ENCODE data around the gene SCLY.
"Not testable (repeated sequence)": the region's sequence is repeated elsewhere in the genome, so short reads cannot be mapped to it uniquely, and the experiment has no call there.

The SCLY gene

DNA sequence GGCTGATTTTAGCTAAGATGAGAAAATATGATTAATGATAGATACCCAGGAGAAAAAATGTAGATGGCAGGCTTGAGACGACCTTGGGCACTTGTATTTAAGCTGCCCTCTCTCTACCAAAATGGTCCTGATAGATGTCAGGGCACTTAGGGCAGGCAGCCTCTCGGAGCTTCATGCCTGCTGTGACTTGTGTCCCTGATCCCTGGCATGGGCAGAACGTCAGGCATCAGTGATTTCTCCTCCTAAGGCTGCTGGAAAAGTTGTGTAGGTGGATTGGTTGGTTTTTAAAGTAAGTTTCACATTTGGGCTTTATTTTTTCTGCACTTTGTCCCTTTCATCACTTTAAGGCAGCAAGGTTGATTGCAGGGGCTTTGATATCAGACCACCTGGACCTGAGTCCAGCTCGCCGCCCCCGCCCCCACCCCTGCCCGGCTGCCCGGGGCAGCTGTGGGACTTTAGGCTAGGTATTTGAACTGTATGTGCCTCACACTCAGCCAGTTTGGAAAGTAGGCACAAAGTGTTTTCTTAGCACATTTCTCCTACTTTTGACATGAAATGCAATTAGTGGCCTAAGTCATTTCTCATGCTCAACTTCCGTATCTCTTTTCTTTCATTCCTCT lies 35.0 kb upstream of the SCLY start:
- WGBS, 2 experiments (ENCODE audit: insufficient coverage in 2 of 2) = 84 to 100% methylated on average over 6 of the region's 9 CpGs
- Histone ChIP-seq H3K9me3 (ENCODE audit: control insufficient read depth, low read length) (no peaks in the 10 kb centered on the region), H3K4me3 (ENCODE audit: extremely low read depth, insufficient read depth, low read length, poor library complexity, severe bottlenecking) (no peak overlapping the region), H3K27ac (ENCODE audit: low read depth, low read length, severe bottlenecking) (no peak overlapping the region), H3K36me3 (ENCODE audit: control insufficient read depth, insufficient read depth, low read length) (peaks cover 55% of the 10 kb centered on the region), H3K4me1 (ENCODE audit: control insufficient read depth, insufficient read depth, low read length, poor library complexity, severe bottlenecking) (no peaks in the 10 kb centered on the region)

DNA sequence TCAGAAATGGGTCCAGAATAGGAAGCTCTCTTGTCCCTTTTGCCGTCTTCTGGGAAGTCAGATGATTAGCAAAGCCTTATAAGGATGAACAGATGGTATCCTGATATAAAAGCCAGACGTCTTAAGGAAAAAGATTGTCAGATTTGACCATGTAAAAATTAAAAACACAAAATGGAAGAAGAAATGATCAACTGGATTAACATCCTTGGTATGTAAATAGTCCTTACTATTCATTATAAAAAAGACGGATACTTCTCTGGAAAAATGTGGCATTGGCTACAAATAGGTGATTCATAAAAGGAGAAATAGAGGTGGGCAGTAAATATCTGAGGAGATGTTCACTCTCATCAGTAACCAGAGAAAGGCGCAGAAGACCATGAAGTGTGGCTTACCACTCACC lies 33.7 kb upstream of the SCLY start:
- no peaks in the 10 kb centered on the region for H3K9me3 ChIP-seq (ENCODE audit: control insufficient read depth, low read length)
- peaks cover 51% of the 10 kb centered on the region for H3K36me3 ChIP-seq (ENCODE audit: control insufficient read depth, insufficient read depth, low read length)
- no peak overlapping the region for H3K4me3 ChIP-seq (ENCODE audit: extremely low read depth, insufficient read depth, low read length, poor library complexity, severe bottlenecking)
- no peaks in the 10 kb centered on the region for H3K4me1 ChIP-seq (ENCODE audit: control insufficient read depth, insufficient read depth, low read length, poor library complexity, severe bottlenecking)
- no peak overlapping the region for H3K27ac ChIP-seq (ENCODE audit: low read depth, low read length, severe bottlenecking)
- WGBS, 2 experiments (ENCODE audit: insufficient coverage in 2 of 2) = 100% methylated on average over 3 of the region's 4 CpGs

- WGBS, 2 experiments (ENCODE audit: insufficient coverage in 2 of 2) = 82 to 87% methylated on average over 6 to 9 of the region's 9 CpGs
These were observed 33.0 kb upstream of the SCLY start for GRCh38 chr2:238027591-238028415.

GRCh38 chr2:238029853-238030252 lies 30.9 kb upstream of the SCLY start:
- peaks cover 65% of the 10 kb centered on the region for H3K36me3 ChIP-seq (ENCODE audit: control insufficient read depth, insufficient read depth, low read length)
- H3K9me3 ChIP-seq (ENCODE audit: control insufficient read depth, low read length) = no peaks in the 10 kb centered on the region
- H3K27ac ChIP-seq (ENCODE audit: low read depth, low read length, severe bottlenecking) = no peak overlapping the region
- 100% methylated on average over 2 of the region's 3 CpGs; no CpG with 5 or more reads in 1 of the 2 experiments for WGBS, 2 experiments (ENCODE audit: insufficient coverage in 2 of 2)
- H3K4me1 ChIP-seq (ENCODE audit: control insufficient read depth, insufficient read depth, low read length, poor library complexity, severe bottlenecking) = no peaks in the 10 kb centered on the region
- no peak overlapping the region for H3K4me3 ChIP-seq (ENCODE audit: extremely low read depth, insufficient read depth, low read length, poor library complexity, severe bottlenecking)

More at GRCh38 chr2:238027591-238028415, 33.0 kb upstream of the SCLY start:
- no peak overlapping the region for H3K27ac ChIP-seq (ENCODE audit: low read depth, low read length, severe bottlenecking)
- H3K4me1 ChIP-seq (ENCODE audit: control insufficient read depth, insufficient read depth, low read length, poor library complexity, severe bottlenecking) = no peaks in the 10 kb centered on the region
- peaks cover 52% of the 10 kb centered on the region for H3K36me3 ChIP-seq (ENCODE audit: control insufficient read depth, insufficient read depth, low read length)
- no peak overlapping the region for H3K4me3 ChIP-seq (ENCODE audit: extremely low read depth, insufficient read depth, low read length, poor library complexity, severe bottlenecking)
- H3K9me3 ChIP-seq (ENCODE audit: control insufficient read depth, low read length) = no peaks in the 10 kb centered on the region

- no peaks in the 10 kb centered on the region for H3K4me1 ChIP-seq (ENCODE audit: control insufficient read depth, insufficient read depth, low read length, poor library complexity, severe bottlenecking)
- H3K9me3 ChIP-seq (ENCODE audit: control insufficient read depth, low read length) = no peaks in the 10 kb centered on the region
- no peak overlapping the region for H3K27ac ChIP-seq (ENCODE audit: low read depth, low read length, severe bottlenecking)
- no peak overlapping the region for H3K4me3 ChIP-seq (ENCODE audit: extremely low read depth, insufficient read depth, low read length, poor library complexity, severe bottlenecking)
- 89 to 95% methylated on average over 5 of the region's 8 CpGs for WGBS, 2 experiments (ENCODE audit: insufficient coverage in 2 of 2)
- peaks cover 66% of the 10 kb centered on the region for H3K36me3 ChIP-seq (ENCODE audit: control insufficient read depth, insufficient read depth, low read length)
These were observed 30.2 kb upstream of the SCLY start for GRCh38 chr2:238030422-238031155.

DNA sequence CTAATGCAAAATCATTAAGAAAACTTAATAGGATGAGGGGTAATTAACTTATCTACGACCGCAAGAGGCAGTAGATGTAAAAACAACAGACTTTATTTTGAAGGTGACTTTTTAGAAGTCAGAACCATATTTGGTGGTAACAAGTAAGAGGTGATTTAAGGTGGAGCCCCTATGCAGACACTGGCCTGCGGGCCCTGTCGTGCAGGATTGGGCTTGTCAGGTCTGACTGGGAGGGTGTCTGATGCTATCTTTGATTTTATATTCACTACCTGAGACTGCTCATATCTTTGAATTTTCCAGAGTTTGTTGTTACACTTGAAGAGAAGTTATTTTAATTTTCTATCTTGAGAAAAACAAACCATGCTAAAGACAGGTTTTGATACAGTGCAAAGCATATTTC lies 29.1 kb upstream of the SCLY start:
- peaks cover 69% of the 10 kb centered on the region for H3K36me3 ChIP-seq (ENCODE audit: control insufficient read depth, insufficient read depth, low read length)
- H3K9me3 ChIP-seq (ENCODE audit: control insufficient read depth, low read length) = no peaks in the 10 kb centered on the region
- WGBS, 2 experiments (ENCODE audit: insufficient coverage in 2 of 2) = 100% methylated on average over 2 of the region's 4 CpGs
- no peaks in the 10 kb centered on the region for H3K4me1 ChIP-seq (ENCODE audit: control insufficient read depth, insufficient read depth, low read length, poor library complexity, severe bottlenecking)
- H3K27ac ChIP-seq (ENCODE audit: low read depth, low read length, severe bottlenecking) = no peak overlapping the region
- no peak overlapping the region for H3K4me3 ChIP-seq (ENCODE audit: extremely low read depth, insufficient read depth, low read length, poor library complexity, severe bottlenecking)

DNA sequence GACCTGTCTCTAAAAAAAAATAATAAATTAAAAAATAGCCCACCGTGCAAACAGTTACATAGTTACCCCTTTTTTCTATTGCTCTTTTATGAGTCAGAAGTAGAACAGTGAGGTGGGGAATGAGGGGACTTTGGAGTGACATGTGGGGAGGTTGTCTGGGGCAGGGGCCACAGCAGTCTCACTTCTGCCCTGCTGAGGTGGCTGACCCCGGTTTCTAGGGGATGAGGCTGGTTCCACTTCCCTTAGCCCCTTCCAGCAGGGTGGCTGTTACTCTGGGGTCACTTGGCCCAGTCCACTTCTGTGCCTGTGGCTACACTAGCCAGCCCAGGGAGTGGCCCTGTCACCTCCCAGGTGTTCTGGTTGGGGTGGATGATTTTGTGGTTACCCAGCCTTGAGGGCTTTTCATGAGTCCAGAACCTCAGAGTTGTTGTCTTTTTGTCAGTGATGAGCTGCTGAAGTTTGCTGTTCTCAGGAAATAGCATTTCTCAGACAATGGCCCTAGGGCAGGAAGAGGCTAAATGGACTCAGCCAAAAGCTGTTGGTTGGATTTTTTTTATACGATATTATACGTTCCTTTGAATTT lies 28.0 kb upstream of the SCLY start:
- H3K9me3 ChIP-seq (ENCODE audit: control insufficient read depth, low read length) = no peaks in the 10 kb centered on the region
- no peak overlapping the region for H3K27ac ChIP-seq (ENCODE audit: low read depth, low read length, severe bottlenecking)
- H3K4me1 ChIP-seq (ENCODE audit: control insufficient read depth, insufficient read depth, low read length, poor library complexity, severe bottlenecking) = no peaks in the 10 kb centered on the region
- WGBS, 2 experiments (ENCODE audit: insufficient coverage in 2 of 2) = 92 to 95% methylated on average over 3 of the region's 4 CpGs
- no peak overlapping the region for H3K4me3 ChIP-seq (ENCODE audit: extremely low read depth, insufficient read depth, low read length, poor library complexity, severe bottlenecking)
- H3K36me3 ChIP-seq (ENCODE audit: control insufficient read depth, insufficient read depth, low read length) = peaks cover 76% of the 10 kb centered on the region

GRCh38 chr2:238033991-238034390 lies 26.8 kb upstream of the SCLY start:
- peaks cover 81% of the 10 kb centered on the region for H3K36me3 ChIP-seq (ENCODE audit: control insufficient read depth, insufficient read depth, low read length)
- H3K9me3 ChIP-seq (ENCODE audit: control insufficient read depth, low read length); H3K4me1 ChIP-seq (ENCODE audit: control insufficient read depth, insufficient read depth, low read length, poor library complexity, severe bottlenecking); H3K27ac ChIP-seq (ENCODE audit: low read depth, low read length, severe bottlenecking); H3K4me3 ChIP-seq (ENCODE audit: extremely low read depth, insufficient read depth, low read length, poor library complexity, severe bottlenecking): not testable (repeated sequence)
- WGBS, 2 experiments (ENCODE audit: insufficient coverage in 2 of 2) = 92 to 100% methylated on average over 7 to 8 of the region's 9 CpGs

DNA sequence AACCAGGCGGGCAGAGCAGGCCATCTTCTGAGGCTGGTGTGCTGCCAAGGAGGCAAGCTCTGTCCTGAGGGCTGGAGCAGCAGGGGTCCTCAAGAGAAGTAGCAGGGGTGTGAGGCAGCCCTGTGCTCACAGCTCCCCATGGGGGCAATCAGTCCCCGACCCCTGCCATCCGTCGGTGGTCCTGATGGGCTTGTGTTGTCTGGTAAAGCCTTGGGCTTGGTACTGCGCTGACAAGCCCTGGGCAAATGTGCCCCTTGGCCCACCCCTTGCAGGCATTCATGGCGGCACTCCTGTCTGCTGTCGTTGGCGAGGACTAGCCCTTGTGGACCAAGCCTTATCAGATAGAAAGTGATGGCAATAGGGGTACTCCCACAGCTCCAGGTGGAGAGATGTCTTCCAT lies 22.6 kb upstream of the SCLY start:
- peaks cover 88% of the 10 kb centered on the region for H3K36me3 ChIP-seq (ENCODE audit: control insufficient read depth, insufficient read depth, low read length)
- no peaks in the 10 kb centered on the region for H3K9me3 ChIP-seq (ENCODE audit: control insufficient read depth, low read length)
- H3K4me1 ChIP-seq (ENCODE audit: control insufficient read depth, insufficient read depth, low read length, poor library complexity, severe bottlenecking) = no peaks in the 10 kb centered on the region
- H3K4me3 ChIP-seq (ENCODE audit: extremely low read depth, insufficient read depth, low read length, poor library complexity, severe bottlenecking) = no peak overlapping the region
- WGBS, 2 experiments (ENCODE audit: insufficient coverage in 2 of 2) = 94 to 96% methylated on average over 7 of the region's 8 CpGs
- no peak overlapping the region for H3K27ac ChIP-seq (ENCODE audit: low read depth, low read length, severe bottlenecking)

GRCh38 chr2:238039151-238039550 lies 21.6 kb upstream of the SCLY start:
- no peak overlapping the region for H3K4me3 ChIP-seq (ENCODE audit: extremely low read depth, insufficient read depth, low read length, poor library complexity, severe bottlenecking)
- H3K27ac ChIP-seq (ENCODE audit: low read depth, low read length, severe bottlenecking) = no peak overlapping the region
- no peaks in the 10 kb centered on the region for H3K4me1 ChIP-seq (ENCODE audit: control insufficient read depth, insufficient read depth, low read length, poor library complexity, severe bottlenecking)
- WGBS, 2 experiments (ENCODE audit: insufficient coverage in 2 of 2) = 80 to 97% methylated on average over 4 of the region's 6 CpGs
- no peaks in the 10 kb centered on the region for H3K9me3 ChIP-seq (ENCODE audit: control insufficient read depth, low read length)
- peaks cover 85% of the 10 kb centered on the region for H3K36me3 ChIP-seq (ENCODE audit: control insufficient read depth, insufficient read depth, low read length)
